GM21576 (cell line): ENCODE results near the gene STYXL1.
"Not testable (repeated sequence)": the region's sequence is repeated elsewhere in the genome, so short reads cannot be mapped to it uniquely, and the experiment has no call there.

Experiments
- ATAC-seq: cut with Tn5 transposase; IDR thresholded peaks from one replicate; pipeline ENCODE4 v1.9.1; 2021; ENCODE audit warnings: mild to moderate bottlenecking, moderate library complexity; ENCODE audit not compliant: unreplicated experiment

Gene STYXL1

GRCh38 chr7:76047811-76048667 is at the start of gene STYXL1, which contains the start of gene MDH2:
TSS of gene STYXL1 (minus strand) at chr7:76048000. CDS start at chr7:76030523, 17,477 bp downstream.
TSS of gene MDH2 (plus strand) at chr7:76048106. CDS start at chr7:76048161, 55 bp downstream.
- ATAC-seq: peak; percentile 96

GRCh38 chr7:76095908-76096307 is 48.1 kb upstream of the STYXL1 start:
- ATAC-seq: no peak

- not testable (repeated sequence) for ATAC-seq
Observed at GRCh38 chr7:76094326-76094725, 46.5 kb upstream of the STYXL1 start.

- not testable (repeated sequence) for ATAC-seq
Observed at GRCh38 chr7:76093531-76093930, 45.7 kb upstream of the STYXL1 start.

GRCh38 chr7:76091506-76091905 is 43.7 kb upstream of the STYXL1 start:
- ATAC-seq: no peak

- no peak for ATAC-seq
Observed at GRCh38 chr7:76089865-76090475, 42.2 kb upstream of the STYXL1 start.

- not testable (repeated sequence) for ATAC-seq
Observed at GRCh38 chr7:76087362-76087791, 39.6 kb upstream of the STYXL1 start.

- no peak for ATAC-seq
Observed at GRCh38 chr7:76086070-76086469, 38.3 kb upstream of the STYXL1 start.

- not testable (repeated sequence) for ATAC-seq
Observed at GRCh38 chr7:76084115-76084514, 36.3 kb upstream of the STYXL1 start.

GRCh38 chr7:76080204-76080603 is 32.4 kb upstream of the STYXL1 start:
- no peak for ATAC-seq

- ATAC-seq: no peak
Observed at GRCh38 chr7:76077435-76077834, 29.6 kb upstream of the STYXL1 start.

- ATAC-seq: no peak
Observed at GRCh38 chr7:76076995-76077394, 29.2 kb upstream of the STYXL1 start.

- ATAC-seq: no peak
Observed at GRCh38 chr7:76074972-76075370, 27.2 kb upstream of the STYXL1 start.

- ATAC-seq: no peak
Observed at GRCh38 chr7:76074306-76074971, 26.6 kb upstream of the STYXL1 start.

- no peak for ATAC-seq
Observed at GRCh38 chr7:76073335-76073990, 25.7 kb upstream of the STYXL1 start.

GRCh38 chr7:76072243-76073148 is 24.7 kb upstream of the STYXL1 start:
- ATAC-seq: no peak

- no peak for ATAC-seq
Observed at GRCh38 chr7:76071316-76072242, 23.8 kb upstream of the STYXL1 start.

- ATAC-seq: no peak
Observed at GRCh38 chr7:76069238-76069638, 21.4 kb upstream of the STYXL1 start.
